ENCODE measurements around the gene GALNT15.

DNA sequence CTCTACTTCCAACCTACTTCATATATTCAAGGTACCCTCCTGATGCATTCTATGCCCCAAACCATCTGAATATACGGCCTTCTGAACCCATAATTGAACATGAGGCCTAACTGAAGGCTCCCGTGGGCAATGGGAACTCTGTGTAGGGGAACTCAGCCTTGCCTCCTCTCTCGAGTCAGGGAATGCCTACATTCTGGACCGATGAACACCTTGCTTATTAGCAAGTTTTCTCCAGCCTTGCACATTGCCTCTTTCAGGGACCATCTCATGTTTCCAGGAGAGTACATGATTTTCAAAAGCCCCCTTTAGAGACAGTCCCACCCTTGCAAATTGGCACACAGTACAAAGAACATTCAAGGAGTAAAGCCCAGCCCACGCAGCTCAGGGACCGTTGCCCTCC lies 26.3 kb upstream of the GALNT15 start:
- TF ChIP-seq, protein P1, sequence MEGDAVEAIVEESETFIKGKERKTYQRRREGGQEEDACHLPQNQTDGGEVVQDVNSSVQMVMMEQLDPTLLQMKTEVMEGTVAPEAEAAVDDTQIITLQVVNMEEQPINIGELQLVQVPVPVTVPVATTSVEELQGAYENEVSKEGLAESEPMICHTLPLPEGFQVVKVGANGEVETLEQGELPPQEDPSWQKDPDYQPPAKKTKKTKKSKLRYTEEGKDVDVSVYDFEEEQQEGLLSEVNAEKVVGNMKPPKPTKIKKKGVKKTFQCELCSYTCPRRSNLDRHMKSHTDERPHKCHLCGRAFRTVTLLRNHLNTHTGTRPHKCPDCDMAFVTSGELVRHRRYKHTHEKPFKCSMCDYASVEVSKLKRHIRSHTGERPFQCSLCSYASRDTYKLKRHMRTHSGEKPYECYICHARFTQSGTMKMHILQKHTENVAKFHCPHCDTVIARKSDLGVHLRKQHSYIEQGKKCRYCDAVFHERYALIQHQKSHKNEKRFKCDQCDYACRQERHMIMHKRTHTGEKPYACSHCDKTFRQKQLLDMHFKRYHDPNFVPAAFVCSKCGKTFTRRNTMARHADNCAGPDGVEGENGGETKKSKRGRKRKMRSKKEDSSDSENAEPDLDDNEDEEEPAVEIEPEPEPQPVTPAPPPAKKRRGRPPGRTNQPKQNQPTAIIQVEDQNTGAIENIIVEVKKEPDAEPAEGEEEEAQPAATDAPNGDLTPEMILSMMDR (conservative IDR thresholded peaks at IDR 0.05; ENCODE audit: low read depth, low read length): no peak
- no peak for TF ChIP-seq MAZ (IDR thresholded peaks at IDR 0.05; ENCODE audit: borderline replicate concordance, low read depth, low read length)
- no peak for TF ChIP-seq FOS (IDR thresholded peaks at IDR 0.05; ENCODE audit: low read depth, low read length)
- TF ChIP-seq POLR2A (IDR thresholded peaks at IDR 0.05; ENCODE audit: low read depth, low read length): no peak
